Astrocyte (in vitro differentiated cells and primary cell): ENCODE measurements around the gene CXCR5.

Experiments
- EZH2 ChIP-seq: IDR thresholded peaks from 2 replicates; pipeline ENCODE4 v1.6.1; 2012; ENCODE audit warnings: mild to moderate bottlenecking, low read length, inconsistent platforms; ENCODE audit not compliant: insufficient read depth
- TF ChIP-seq, protein P1 (sequence below): IDR thresholded peaks from 2 replicates; pipeline ENCODE4 v1.5.1; 2011; ENCODE audit warnings: low read depth, mild to moderate bottlenecking, inconsistent platforms, low read length, moderate library complexity; ENCODE audit not compliant: insufficient read depth

DNA sequence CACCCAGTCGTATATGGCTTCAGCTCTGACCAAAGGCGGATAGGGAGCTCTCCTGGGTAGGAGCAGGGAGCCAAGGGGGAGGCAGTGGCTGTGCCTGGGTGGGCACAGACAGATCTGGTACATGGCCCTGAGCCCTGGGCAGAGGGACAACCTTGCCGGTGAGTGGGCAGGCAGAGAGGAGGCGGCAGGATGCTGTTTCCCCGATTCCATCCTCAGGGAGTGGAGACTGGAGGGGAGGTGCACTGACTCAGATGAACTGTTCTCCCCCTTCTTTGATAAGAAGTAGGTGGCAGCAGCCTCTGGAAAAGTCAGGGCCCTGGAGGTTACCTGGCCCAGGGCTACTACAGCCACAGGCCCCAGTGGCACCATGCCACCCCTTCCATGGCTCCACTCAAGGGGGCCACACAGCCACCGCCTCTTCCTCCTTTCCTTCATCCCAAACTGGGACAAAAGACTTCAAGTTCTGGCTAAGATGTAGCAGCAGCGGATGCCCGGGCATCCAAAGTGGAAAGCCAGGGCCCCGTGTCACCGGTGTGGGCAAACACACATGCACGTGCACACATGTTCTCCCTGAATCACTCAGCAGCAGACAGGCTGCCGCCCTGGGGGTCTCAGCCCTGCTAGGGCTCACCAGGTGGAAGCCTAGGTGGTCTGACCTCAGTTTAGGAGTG lies 13.4 kb downstream of the CXCR5 start:
- TF ChIP-seq, protein P1, sequence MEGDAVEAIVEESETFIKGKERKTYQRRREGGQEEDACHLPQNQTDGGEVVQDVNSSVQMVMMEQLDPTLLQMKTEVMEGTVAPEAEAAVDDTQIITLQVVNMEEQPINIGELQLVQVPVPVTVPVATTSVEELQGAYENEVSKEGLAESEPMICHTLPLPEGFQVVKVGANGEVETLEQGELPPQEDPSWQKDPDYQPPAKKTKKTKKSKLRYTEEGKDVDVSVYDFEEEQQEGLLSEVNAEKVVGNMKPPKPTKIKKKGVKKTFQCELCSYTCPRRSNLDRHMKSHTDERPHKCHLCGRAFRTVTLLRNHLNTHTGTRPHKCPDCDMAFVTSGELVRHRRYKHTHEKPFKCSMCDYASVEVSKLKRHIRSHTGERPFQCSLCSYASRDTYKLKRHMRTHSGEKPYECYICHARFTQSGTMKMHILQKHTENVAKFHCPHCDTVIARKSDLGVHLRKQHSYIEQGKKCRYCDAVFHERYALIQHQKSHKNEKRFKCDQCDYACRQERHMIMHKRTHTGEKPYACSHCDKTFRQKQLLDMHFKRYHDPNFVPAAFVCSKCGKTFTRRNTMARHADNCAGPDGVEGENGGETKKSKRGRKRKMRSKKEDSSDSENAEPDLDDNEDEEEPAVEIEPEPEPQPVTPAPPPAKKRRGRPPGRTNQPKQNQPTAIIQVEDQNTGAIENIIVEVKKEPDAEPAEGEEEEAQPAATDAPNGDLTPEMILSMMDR: no peak
- no peak for TF ChIP-seq EZH2
